H1 (cell line): ENCODE results near the gene BRS3. TPM values are rescaled to one million over a fixed set of nuclear protein-coding genes. Genes with fewer than 3 reads are reported as not detected.

ENCODE experiments used
- CHD2 ChIP-seq: IDR thresholded peaks from 2 replicates; pipeline ENCODE4 v1.6.1; 2012; ENCODE audit warnings: low read length, improper control_type of control experiment
- MAFK ChIP-seq: IDR thresholded peaks from 2 replicates; pipeline ENCODE4 v1.6.1; 2012; ENCODE audit warnings: low read depth, mild to moderate bottlenecking, improper control_type of control experiment, low read length
- polyA plus RNA-seq, 7 experiments: library from polyadenylated mRNA; depleted of rRNA in 3 of 7; stranded (reverse) in 5 of 7; unstranded in 2 of 7; fragments of >200 nt in 5 of 7; fragments of 200-250 nt in 2 of 7; gene quantifications; 1 replicate in 5 of 7; 2 replicates in 1 of 7; 4 replicates in 1 of 7; pipeline versions ENCODE4 v1.2.1 to v1.2.3, GENCODE V29; 2011 to 2013; ENCODE audit warnings: missing spikeins in 2 of 7, mixed read lengths in 2 of 7
- total RNA-seq: library from RNA; stranded (reverse); fragmentation: NEBNext Ultra II Directional; extraction: Animal tissue kit (Norgen Biotek cat#: 25700); gene quantifications from 2 replicates; pipeline ENCODE4 v1.2.1, GENCODE V29; 2021
- TF ChIP-seq, protein P1 (sequence below): IDR thresholded peaks from 2 replicates; pipeline ENCODE4 v1.6.1; 2012; ENCODE audit warnings: inconsistent platforms

Gene BRS3
- total and polyA plus RNA-seq, 2 of the 8 experiments (the other 6 are each of a cell fraction or from before 2014, with no cell fraction given), result not detected

DNA sequence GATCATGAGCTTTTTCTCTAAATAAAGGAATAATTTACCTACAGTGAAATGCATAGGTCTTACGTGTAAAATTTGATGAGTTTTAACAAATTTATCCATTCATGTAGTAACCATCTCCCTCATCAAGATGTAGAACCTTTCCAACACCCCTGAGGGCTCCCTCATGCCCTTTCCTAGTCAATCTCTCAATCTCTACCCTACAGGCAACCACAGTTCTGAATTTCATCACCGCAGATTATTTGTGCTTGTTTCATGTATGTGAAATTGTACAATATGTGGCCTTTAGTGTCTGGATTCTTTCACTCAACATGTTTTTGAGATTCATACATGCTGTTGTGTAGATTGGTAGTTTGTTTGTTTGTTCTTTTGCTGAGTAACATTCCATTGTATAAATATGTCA lies 46.4 kb downstream of the BRS3 start (continued):
- TF ChIP-seq, protein P1, sequence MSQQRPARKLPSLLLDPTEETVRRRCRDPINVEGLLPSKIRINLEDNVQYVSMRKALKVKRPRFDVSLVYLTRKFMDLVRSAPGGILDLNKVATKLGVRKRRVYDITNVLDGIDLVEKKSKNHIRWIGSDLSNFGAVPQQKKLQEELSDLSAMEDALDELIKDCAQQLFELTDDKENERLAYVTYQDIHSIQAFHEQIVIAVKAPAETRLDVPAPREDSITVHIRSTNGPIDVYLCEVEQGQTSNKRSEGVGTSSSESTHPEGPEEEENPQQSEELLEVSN, result no peak
- TF ChIP-seq CHD2 (no peak), MAFK (no peak)
